Peyer's patch (tissue), 4 donors: Measurements from ENCODE around the gene NUF2.

Source experiments
- POLR2A ChIP-seq, 2 donors: fragments of 450-650 bp; IDR thresholded peaks; one replicate each; pipeline ENCODE4 v1.5.1; 2017; ENCODE audit warnings: antibody characterized with exemption in 2 of 2, mild to moderate bottlenecking in 2 of 2, moderate library complexity in 2 of 2
- TF ChIP-seq, protein P1 (sequence below), 6 experiments: fragments of 450-650 bp in 4 of 6; fragments of 200-600 bp in 2 of 6; sonication (generic) in 1 of 6; IDR thresholded peaks; one replicate each; pipeline ENCODE4 v1.5.1; 2017 to 2019; ENCODE audit warnings: antibody characterized with exemption in 6 of 6, mild to moderate bottlenecking in 3 of 6, moderate library complexity in 1 of 6

DNA sequence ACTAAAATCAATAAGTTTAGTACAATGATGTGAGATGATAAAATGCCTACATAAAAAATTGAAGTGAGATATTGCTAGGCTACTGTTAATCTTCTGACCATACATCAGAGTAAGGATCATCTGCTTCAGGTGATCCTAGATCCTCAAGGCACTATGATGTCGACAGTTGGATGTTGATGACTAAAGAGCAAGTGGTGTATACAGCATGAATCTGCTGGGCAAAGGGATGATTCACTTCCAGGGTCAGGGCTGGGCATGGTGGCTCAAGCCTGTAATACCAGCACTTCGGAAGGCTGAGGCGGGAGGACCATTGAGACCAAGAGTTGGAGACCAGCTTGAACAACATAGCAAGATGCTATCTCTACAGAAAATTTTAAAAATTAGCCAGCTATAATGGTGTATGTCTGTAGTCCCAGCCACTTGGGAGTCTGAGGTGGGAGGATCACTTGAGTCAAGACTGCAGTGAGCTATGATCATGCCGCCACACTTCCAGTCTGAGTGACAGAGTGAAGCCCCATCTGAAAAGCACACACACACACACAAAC, 24.6 kb downstream of the NUF2 start:
- TF ChIP-seq, protein P1, sequence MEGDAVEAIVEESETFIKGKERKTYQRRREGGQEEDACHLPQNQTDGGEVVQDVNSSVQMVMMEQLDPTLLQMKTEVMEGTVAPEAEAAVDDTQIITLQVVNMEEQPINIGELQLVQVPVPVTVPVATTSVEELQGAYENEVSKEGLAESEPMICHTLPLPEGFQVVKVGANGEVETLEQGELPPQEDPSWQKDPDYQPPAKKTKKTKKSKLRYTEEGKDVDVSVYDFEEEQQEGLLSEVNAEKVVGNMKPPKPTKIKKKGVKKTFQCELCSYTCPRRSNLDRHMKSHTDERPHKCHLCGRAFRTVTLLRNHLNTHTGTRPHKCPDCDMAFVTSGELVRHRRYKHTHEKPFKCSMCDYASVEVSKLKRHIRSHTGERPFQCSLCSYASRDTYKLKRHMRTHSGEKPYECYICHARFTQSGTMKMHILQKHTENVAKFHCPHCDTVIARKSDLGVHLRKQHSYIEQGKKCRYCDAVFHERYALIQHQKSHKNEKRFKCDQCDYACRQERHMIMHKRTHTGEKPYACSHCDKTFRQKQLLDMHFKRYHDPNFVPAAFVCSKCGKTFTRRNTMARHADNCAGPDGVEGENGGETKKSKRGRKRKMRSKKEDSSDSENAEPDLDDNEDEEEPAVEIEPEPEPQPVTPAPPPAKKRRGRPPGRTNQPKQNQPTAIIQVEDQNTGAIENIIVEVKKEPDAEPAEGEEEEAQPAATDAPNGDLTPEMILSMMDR (IDR thresholded peaks at IDR 0.05) = no peak
- TF ChIP-seq POLR2A (IDR thresholded peaks at IDR 0.05) = no peak
